Endothelial cell of umbilical vein (primary cell): ENCODE measurements around the gene TYSND1. TPM values are rescaled to one million over a fixed set of nuclear protein-coding genes. Genes with fewer than 3 reads are reported as not detected.

Experiments
- BruUV-seq: library from RNA; stranded (reverse); fragments of 400-500 nt; replicated peaks from 2 replicates; lab custom pipeline; 2021; lab: Mats Ljungman, UMichigan
- CTCF ChIA-PET: fragments of 300-600, 350-600 bp; sonication (Branson Sonifier 250); formaldehyde crosslinking; loops from one replicate; lab custom pipeline; 2021; ENCODE audit warnings: antibody characterized with exemption, inconsistent platforms; lab: Charles Lee
- POLR2A ChIA-PET: fragments of 300-600, 350-600 bp; sonication (Branson Sonifier 250); formaldehyde crosslinking; loops from one replicate; lab custom pipeline; 2021; ENCODE audit warnings: antibody characterized with exemption, inconsistent platforms; lab: Charles Lee
- DNase-seq: peaks from one replicate; pipeline ENCODE4 v3.0.0-alpha.2; 2011; ENCODE audit warnings: low read depth, low spot score
- FAIRE-seq: peaks from 2 replicates; lab custom pipeline; 2011; peaks lifted over from hg19 to GRCh38; lab: Jason Lieb, UNC
- H2AFZ ChIP-seq: 2 replicates; pipeline ENCODE4 v1.6.0; 2012; ENCODE audit warnings: low read depth, low read length, control low read depth, inconsistent platforms
- H3K27ac ChIP-seq: 2 replicates; pipeline ENCODE4 v1.5.1; 2011; ENCODE audit warnings: low read depth, mild to moderate bottlenecking, control low read depth, low read length, moderate library complexity; ENCODE audit not compliant: insufficient read depth
- H3K27me3 ChIP-seq, 2 experiments: 2 replicates each; pipeline versions ENCODE4 v1.6.0 to v1.6.1; 2011; ENCODE audit warnings: low read length in 2 of 2, mixed read lengths in 1 of 2; ENCODE audit not compliant: control insufficient read depth in 2 of 2, insufficient read depth in 2 of 2
- H3K36me3 ChIP-seq, 2 experiments: 2 replicates in 1 of 2; 3 replicates in 1 of 2; pipeline ENCODE4 v1.5.1; 2011; ENCODE audit warnings: low read length in 2 of 2, mild to moderate bottlenecking in 1 of 2, moderate library complexity in 1 of 2; ENCODE audit not compliant: control insufficient read depth in 2 of 2, insufficient read depth in 2 of 2; ENCODE audit errors: extremely low read depth in 1 of 2
- H3K4me1 ChIP-seq: 3 replicates; pipeline ENCODE4 v1.5.1; 2011; ENCODE audit warnings: mild to moderate bottlenecking, low read length; ENCODE audit not compliant: control insufficient read depth, insufficient read depth; ENCODE audit errors: extremely low read depth
- H3K4me2 ChIP-seq: 2 replicates; pipeline ENCODE4 v1.6.1; 2011; ENCODE audit warnings: low read length, control low read depth, mixed read lengths; ENCODE audit not compliant: insufficient read depth
- H3K4me3 ChIP-seq, 3 experiments: fragments of 200-600 bp in 1 of 3; sonication (generic), shearing (Covaris generic) in 1 of 3; replicated peaks in 1 of 3; 2 replicates each; pipeline ENCODE4 v1.5.1; 2011 to 2016; ENCODE audit warnings: control low read depth in 3 of 3, low read length in 3 of 3, mild to moderate bottlenecking in 2 of 3, inconsistent platforms in 1 of 3, low read depth in 1 of 3, moderate library complexity in 1 of 3; ENCODE audit not compliant: insufficient read depth in 1 of 3
- H3K79me2 ChIP-seq: 2 replicates; pipeline ENCODE4 v1.6.0; 2012; ENCODE audit warnings: low read length, inconsistent platforms; ENCODE audit not compliant: control insufficient read depth, insufficient read depth
- H3K9ac ChIP-seq: replicated peaks from 2 replicates; pipeline ENCODE3; 2011; ENCODE audit warnings: low read length, control low read depth; ENCODE audit not compliant: insufficient read depth; ENCODE audit errors: extremely low read depth
- H3K9me1 ChIP-seq: replicated peaks from 3 replicates; pipeline ENCODE4 v1.6.0; 2011; ENCODE audit warnings: mild to moderate bottlenecking, low read length; ENCODE audit not compliant: control insufficient read depth, insufficient read depth; ENCODE audit errors: extremely low read depth
- H3K9me3 ChIP-seq: replicated peaks from 2 replicates; pipeline ENCODE4 v1.5.1; 2012; ENCODE audit warnings: low read length, inconsistent platforms; ENCODE audit not compliant: control insufficient read depth, insufficient read depth
- H4K20me1 ChIP-seq: replicated peaks from 2 replicates; pipeline ENCODE3; 2011; ENCODE audit warnings: mild to moderate bottlenecking, low read length; ENCODE audit not compliant: control insufficient read depth, insufficient read depth; ENCODE audit errors: extremely low read depth
- EZH2 ChIP-seq: IDR thresholded peaks from 2 replicates; pipeline ENCODE4 v1.6.1; 2012; ENCODE audit warnings: borderline replicate concordance, low read depth, mild to moderate bottlenecking, moderate library complexity, low read length, inconsistent platforms; ENCODE audit not compliant: severe bottlenecking
- FOS ChIP-seq: IDR thresholded peaks from 2 replicates; pipeline ENCODE4 v1.6.1; 2011; ENCODE audit warnings: mild to moderate bottlenecking, low read length, moderate library complexity, borderline replicate concordance; ENCODE audit not compliant: insufficient read depth
- GATA2 ChIP-seq: IDR thresholded peaks from 2 replicates; pipeline ENCODE4 v1.7.0; 2011; ENCODE audit warnings: low read depth, mild to moderate bottlenecking, moderate library complexity, mixed read lengths, low read length; ENCODE audit not compliant: insufficient read length, insufficient read depth
- JUN ChIP-seq: IDR thresholded peaks from 2 replicates; pipeline ENCODE4 v1.6.1; 2011; ENCODE audit warnings: borderline replicate concordance, low read depth; ENCODE audit not compliant: insufficient read length, insufficient read depth
- MYC ChIP-seq: IDR thresholded peaks from one replicate; pipeline ENCODE4 v1.6.1; 2011; ENCODE audit warnings: mild to moderate bottlenecking, low read depth, low read length
- POLR2A ChIP-seq: IDR thresholded peaks from 2 replicates; pipeline ENCODE4 v1.6.1; 2012; ENCODE audit warnings: low read depth, mild to moderate bottlenecking, control low read depth, low read length
- POLR2AphosphoS5 ChIP-seq: IDR thresholded peaks from 2 replicates; pipeline ENCODE4 v1.6.1; 2012; ENCODE audit warnings: low read depth, mild to moderate bottlenecking, control low read depth, low read length, moderate library complexity; ENCODE audit not compliant: insufficient read depth
- dilution Hi-C: fragments of 300-500 bp; cut with MboI; formaldehyde crosslinking; loops from one replicate; pipeline ENCODE4 v1.15.0; 2019; ENCODE audit warnings: low sequenced_read_pairs; ENCODE audit not compliant: extremely low pct_ligation_motif_present
- intact Hi-C: fragments of 100-400 bp; cut with micrococcal nuclease; formaldehyde crosslinking; loops from one replicate; pipeline ENCODE4 v1.10.0; 2022
- polyA plus RNA-seq, 4 experiments: library from polyadenylated mRNA; depleted of rRNA in 3 of 4; stranded (reverse) in 3 of 4; unstranded in 1 of 4; fragments of >200 nt; gene quantifications; 2 replicates each; pipeline versions ENCODE4 v1.2.1 to v1.2.3, GENCODE V29; 2011 to 2012; ENCODE audit warnings: missing spikeins in 1 of 4
- total RNA-seq: library from RNA; stranded (reverse); gene quantifications from 2 replicates; pipeline ENCODE4 v1.2.3, GENCODE V29; 2021
- TF ChIP-seq, protein P1 (sequence below), 2 donors: IDR thresholded peaks; 1 replicate in 1 of 2; 2 replicates in 1 of 2; pipeline ENCODE4 v1.5.1; 2011; ENCODE audit warnings: low read length in 2 of 2, mild to moderate bottlenecking in 2 of 2, moderate library complexity in 2 of 2, control low read depth in 1 of 2, inconsistent platforms in 1 of 2, low read depth in 1 of 2; ENCODE audit not compliant: insufficient read depth in 1 of 2; ENCODE audit errors: extremely low read depth in 1 of 2
- TF ChIP-seq, protein P2 (sequence below): IDR thresholded peaks from 2 replicates; pipeline ENCODE4 v1.6.1; 2011; ENCODE audit not compliant: insufficient read depth, insufficient read length

The TYSND1 gene
- total and polyA plus RNA-seq, 2 donors (not counting 3 experiments of a cell fraction or from before 2014, with no cell fraction given) = 5.1 to 7.8 TPM

DNA sequence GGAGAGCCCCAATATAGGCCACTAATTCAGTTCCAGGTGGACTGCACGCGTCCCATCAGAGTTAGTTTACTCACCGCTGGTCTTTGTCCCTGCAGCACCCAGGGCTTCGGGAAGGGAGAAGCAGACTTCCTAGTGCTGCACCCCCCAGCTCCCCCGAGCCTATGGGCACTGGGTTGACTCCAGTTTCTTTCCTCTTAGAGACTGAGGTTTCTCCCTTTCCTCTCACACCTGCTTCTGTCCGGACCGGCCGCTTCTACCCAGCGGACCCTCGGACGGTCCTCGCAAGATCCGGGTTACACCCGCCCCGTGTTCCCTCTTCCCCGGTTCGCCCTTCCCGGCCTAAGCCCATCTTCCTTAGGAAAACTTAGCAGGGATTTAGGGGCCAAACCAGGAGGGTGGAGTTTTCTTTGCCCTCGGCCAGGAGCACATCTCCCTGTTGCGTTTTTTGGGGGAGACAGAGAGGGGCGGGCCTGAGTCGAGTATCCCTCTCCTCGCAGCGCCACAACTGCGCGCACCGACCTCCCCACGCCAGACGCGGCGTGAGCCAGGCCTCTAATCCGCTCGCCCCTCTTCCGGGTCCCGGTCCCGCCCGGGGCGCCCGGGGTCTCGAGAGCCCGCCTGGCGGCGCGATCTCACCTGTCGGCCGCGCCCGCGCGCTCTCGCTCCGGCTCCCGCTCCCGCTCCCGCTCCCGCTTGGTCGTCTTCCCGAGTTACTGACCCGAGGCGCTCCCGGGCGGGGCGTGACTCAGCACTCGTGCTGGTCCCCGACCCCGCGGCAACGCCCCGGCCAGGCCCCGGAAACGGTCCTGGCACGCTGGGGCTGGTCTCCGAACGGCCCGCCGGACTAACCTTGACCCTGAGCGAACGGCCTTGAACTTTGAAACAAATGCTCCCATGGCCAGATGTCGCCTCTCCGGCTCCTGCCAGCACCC is 14.1 kb downstream of the TYSND1 start, which contains the start of gene AIFM2:
Gene AIFM2 (minus strand): TSS at position 728 of the 932 bp plus-strand sequence. CDS start 8,741 bp downstream, outside the sequence.
- H3K36me3 ChIP-seq = no peaks in the 10 kb centered on the region
- H3K4me3 ChIP-seq = peak within 1 kb of the TSS; percentile 58 to 77 (median 75)
- peak; percentile 82 for FAIRE-seq
- no peaks in the 10 kb centered on the region for H3K9me3 ChIP-seq
- BruUV-seq = TSS peak; percentile 33
- peaks cover 2% of the 10 kb centered on the region for H3K79me2 ChIP-seq
- POLR2A ChIA-PET = interaction anchor here (1.2 kb wide), 1 partner anchor 14 kb away, joined by 3 read pairs; the partner anchor contains the start of gene TYSND1
- CTCF ChIA-PET = interaction anchor here (1.0 to 2.6 kb wide), 3 partner anchors 14 to 16 kb away, joined by 3 to 12 read pairs (median 9); partner anchors contain the start of gene TYSND1
- intact Hi-C loops (loop anchor here (1.0 kb wide), 1 partner anchor 14 kb away; the partner anchor contains the start of gene TYSND1), dilution Hi-C loops (no loop called here)
- TF ChIP-seq FOS (peak; percentile 42), POLR2A (no peak), MYC (no peak), EZH2 (no peak), JUN (no peak), POLR2AphosphoS5 (peak; percentile 46), GATA2 (no peak)
- TF ChIP-seq, protein P1, sequence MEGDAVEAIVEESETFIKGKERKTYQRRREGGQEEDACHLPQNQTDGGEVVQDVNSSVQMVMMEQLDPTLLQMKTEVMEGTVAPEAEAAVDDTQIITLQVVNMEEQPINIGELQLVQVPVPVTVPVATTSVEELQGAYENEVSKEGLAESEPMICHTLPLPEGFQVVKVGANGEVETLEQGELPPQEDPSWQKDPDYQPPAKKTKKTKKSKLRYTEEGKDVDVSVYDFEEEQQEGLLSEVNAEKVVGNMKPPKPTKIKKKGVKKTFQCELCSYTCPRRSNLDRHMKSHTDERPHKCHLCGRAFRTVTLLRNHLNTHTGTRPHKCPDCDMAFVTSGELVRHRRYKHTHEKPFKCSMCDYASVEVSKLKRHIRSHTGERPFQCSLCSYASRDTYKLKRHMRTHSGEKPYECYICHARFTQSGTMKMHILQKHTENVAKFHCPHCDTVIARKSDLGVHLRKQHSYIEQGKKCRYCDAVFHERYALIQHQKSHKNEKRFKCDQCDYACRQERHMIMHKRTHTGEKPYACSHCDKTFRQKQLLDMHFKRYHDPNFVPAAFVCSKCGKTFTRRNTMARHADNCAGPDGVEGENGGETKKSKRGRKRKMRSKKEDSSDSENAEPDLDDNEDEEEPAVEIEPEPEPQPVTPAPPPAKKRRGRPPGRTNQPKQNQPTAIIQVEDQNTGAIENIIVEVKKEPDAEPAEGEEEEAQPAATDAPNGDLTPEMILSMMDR (IDR thresholded peaks at IDR 0.05; ENCODE audit: extremely low read depth in 1 of 2, insufficient read depth in 1 of 2, low read depth in 1 of 2, low read length in 2 of 2) = no peak
- TF ChIP-seq, protein P2, sequence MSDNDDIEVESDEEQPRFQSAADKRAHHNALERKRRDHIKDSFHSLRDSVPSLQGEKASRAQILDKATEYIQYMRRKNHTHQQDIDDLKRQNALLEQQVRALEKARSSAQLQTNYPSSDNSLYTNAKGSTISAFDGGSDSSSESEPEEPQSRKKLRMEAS = no peak
- no peaks in the 10 kb centered on the region for H3K27me3 ChIP-seq
- H3K4me2 ChIP-seq = peak within 1 kb of the TSS; percentile 88
- H2AFZ ChIP-seq = peak within 1 kb of the TSS; percentile 94
- no peaks in the 10 kb centered on the region for H3K9me1 ChIP-seq
- DNase-seq = peak; percentile 38
- H4K20me1 ChIP-seq = no peaks in the 10 kb centered on the region
- peaks cover 13% of the 10 kb centered on the region for H3K4me1 ChIP-seq
- peak within 1 kb of the TSS; percentile 80 for H3K9ac ChIP-seq
- H3K27ac ChIP-seq = peak within 1 kb of the TSS; percentile 60
